NT2/D1 (cell line): ENCODE data around the gene RBMS1.

Experiments
- SUZ12 ChIP-seq: IDR thresholded peaks from 2 replicates; pipeline ENCODE4 v1.6.1; 2011; ENCODE audit not compliant: insufficient read length, insufficient read depth; ENCODE audit errors: extremely low read depth
- YY1 ChIP-seq: IDR thresholded peaks from 2 replicates; pipeline ENCODE4 v1.6.1; 2011; ENCODE audit not compliant: insufficient read length, insufficient read depth
- ZNF274 ChIP-seq: IDR thresholded peaks from 2 replicates; pipeline ENCODE4 v1.6.1; 2011; ENCODE audit warnings: mild to moderate bottlenecking, low read depth, low read length

DNA sequence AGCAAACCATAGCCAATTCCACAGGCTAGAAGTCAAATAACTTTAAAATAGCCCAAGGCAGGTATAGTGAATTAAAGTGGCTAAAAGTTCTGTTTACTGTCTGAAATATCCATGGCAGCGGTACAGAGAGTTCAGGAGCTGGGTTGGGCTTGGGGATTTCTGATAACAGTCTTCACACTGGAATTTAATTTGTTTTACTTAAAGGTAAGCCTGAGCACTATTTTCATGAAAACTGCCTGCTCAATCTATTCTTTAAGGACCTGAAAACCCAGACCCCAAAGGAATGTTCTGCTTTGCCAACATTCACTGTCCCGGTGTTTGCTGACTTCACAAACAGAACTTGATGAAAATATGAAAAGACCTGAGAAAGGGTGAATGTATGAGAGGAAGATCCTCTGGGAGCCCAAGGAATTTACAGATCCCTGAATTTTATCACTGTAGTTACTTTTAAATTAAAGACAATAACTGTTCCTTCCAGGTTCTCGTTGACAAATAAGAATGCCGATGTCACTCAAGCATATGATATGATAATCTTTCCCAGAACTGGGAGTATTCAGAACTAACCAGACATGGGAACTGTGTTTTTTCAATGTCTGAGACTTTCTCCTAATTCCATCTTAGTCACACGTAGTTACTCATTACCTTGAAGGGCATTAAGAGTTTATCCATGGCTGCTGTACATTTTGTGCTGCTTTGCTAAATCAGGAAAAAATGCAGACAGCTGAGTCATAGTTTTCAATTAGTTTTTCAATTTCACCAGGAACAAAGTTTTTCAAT is 265.3 kb downstream of the RBMS1 start:
- no peak for TF ChIP-seq ZNF274
- no peak for TF ChIP-seq SUZ12
- TF ChIP-seq YY1, result no peak
